HG03565 (cell line): ENCODE results near the gene PDE3A.

Source experiments
- ATAC-seq: cut with Tn5 transposase; IDR thresholded peaks from one replicate; pipeline ENCODE4 v1.9.1; 2021; ENCODE audit warnings: mild to moderate bottlenecking, moderate library complexity; ENCODE audit not compliant: unreplicated experiment

PDE3A gene

DNA sequence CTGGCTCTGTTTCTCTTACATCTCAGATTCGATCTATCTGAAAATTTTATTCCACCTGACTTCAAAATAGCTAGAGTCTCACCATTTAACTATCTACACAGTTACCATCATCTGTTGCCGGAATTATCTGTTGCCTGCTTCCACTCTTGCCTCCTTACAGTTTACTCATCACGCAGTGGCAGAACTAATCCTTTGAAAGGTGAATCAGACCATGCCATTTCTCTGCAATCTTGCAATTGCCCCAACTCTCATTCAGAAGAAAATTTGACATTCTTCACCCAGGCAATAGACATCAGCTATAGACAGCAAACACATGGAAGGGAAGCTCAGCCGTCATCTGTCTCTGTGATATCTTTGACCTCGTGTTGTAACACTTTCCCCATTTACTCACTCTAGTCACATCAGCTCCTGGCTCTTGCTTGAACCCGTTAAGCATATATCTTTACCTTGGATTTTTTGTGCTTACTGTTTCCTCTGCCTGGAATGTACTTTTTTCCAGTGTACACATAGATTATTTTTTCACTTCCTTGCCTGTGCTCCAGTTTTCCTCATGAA, 85.5 kb downstream of the PDE3A start:
- no peak for ATAC-seq

- no peak for ATAC-seq
Measured at GRCh38 chr12:20455001-20455706, 86.8 kb downstream of the PDE3A start.

GRCh38 chr12:20457582-20457981, 89.2 kb downstream of the PDE3A start:
- no peak for ATAC-seq

DNA sequence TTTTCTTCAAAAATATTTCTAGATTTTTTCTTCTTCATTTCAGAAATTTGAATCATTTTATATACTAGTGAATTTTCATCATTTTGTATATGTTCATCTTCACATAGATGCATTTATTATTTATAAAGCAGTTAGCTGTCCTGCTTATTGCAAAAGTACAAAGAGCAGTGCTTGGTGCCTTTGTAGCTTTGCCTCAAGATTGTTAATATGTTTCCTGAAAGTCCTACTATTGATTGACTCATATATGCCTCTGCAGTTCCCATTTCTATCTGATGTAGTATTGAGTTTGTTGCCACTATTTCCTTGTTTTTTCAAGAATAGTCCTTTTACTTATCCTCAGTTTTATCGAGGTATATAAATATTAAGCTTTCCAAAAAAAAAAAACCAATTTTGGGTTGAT, 89.7 kb downstream of the PDE3A start:
- ATAC-seq: no peak

- no peak for ATAC-seq
Measured at GRCh38 chr12:20459920-20460319, 91.6 kb downstream of the PDE3A start.

DNA sequence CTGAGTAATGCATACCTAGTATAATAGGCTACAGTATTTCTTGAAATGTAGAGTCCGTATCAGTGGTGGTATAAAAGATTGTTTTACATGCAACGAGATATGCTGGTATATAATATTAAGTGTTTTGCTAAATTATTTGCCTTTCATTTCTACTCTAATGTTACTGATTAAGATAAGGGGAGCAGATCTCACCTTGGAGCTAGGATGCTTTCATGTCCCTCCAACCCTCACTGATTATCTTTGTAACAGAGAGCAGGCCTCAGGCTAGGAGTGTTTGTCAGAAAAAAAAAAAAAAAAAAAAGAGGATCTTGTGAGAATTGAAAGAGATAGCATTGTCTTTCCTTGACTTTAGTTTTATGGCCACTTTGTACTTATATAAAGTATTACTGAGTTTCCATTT, 92.6 kb downstream of the PDE3A start:
- ATAC-seq: no peak

DNA sequence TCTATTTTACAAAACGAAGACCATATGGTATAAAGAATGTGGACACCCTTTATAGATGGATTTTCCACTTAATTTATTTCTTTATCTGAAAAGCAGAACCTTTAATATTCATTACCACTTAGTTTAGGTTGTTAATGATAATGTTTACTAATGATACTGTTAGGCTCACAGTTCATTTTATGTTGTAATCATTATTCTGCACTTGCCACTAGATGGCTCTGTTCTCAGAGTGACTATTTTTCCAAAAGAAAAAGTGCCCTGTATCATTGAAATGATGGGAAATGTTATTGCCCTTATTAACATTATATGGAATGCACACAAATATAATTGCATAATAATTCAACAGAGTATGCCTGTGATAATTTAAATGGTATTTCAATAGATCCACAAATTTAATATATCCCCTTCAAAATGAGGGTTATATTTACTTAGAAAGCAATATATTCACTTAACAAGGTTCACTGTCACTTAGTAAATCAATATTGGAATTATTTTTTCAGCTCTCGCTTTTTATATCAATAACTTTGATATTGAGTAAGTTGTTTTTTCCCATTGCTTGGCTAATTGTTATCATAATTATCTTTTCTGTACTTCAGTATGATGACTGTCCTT, 95.7 kb downstream of the PDE3A start:
- ATAC-seq: no peak

- ATAC-seq: no peak
Measured at GRCh38 chr12:20469300-20469699, 101.0 kb downstream of the PDE3A start.

DNA sequence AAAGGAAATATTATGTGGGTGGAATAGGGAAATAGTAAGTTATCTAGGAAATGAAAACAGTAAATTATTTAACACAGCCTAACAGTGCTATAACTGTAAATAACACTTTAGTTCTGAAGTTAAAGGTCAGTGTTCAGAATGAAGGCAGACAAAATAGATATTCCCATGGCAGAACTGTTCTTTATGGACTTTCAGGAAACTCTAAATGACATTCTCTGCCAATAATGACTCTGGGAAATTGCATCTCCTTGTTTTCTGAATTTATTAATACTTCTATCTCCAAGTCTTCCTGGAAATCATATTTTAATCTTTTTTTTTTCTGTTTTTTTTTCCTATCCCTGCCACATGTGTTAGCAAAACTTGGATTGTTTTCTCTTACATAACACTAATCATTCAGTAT, 101.4 kb downstream of the PDE3A start:
- ATAC-seq: no peak

DNA sequence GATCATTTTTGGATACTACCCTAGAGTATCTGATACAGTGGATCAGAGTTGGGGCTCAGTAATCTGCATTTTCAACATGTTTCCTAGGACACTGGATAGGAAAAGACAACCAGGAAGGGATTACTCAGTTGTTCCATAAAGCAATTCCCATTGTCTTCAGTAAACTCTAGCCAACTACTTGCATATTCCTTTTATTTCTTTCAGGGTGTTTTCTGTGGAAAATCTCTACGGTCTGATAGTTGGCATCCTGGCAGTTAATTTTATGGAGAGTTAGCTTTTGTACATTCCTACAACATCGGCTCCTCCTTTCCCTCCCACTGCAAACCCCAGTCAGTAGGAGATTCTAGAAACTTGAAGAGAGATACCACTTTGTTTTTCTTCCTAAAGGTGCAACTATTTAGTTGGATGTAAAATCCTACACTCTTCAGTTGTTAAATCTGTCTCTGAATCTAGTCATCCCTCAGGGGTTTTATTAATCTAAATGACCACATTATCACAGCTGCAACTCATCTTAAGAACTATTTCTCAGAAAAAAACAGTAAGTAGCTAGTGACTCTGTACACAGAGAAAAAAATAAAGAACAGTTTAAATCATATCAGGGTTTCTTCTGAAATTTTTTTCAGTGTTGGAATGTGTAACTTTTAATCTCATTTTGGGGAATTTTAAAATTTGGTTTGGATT, 103.9 kb downstream of the PDE3A start:
- ATAC-seq: no peak

- ATAC-seq: no peak
Measured at GRCh38 chr12:20473133-20473532, 104.8 kb downstream of the PDE3A start.

- ATAC-seq: no peak
Measured at GRCh38 chr12:20474016-20474415, 105.7 kb downstream of the PDE3A start.

DNA sequence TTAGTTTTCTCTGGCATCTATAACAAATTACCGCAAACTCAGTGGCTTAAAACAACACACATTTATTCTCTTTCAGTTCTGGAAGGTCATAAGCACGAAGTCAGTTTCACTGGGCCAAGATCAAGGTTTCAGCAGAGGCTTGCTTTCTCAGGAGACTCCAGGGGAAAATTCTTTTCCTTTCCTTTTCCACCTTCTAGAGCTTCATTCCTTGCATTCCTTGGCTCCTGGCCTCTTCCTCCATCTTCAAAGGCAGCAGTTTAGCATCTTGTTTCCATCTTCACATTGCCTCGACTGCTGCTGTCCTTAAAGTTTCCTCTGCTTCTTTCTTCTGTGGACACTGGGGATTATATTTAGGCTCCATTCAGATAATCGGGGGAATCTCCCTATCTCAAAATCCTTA, 106.1 kb downstream of the PDE3A start:
- no peak for ATAC-seq

DNA sequence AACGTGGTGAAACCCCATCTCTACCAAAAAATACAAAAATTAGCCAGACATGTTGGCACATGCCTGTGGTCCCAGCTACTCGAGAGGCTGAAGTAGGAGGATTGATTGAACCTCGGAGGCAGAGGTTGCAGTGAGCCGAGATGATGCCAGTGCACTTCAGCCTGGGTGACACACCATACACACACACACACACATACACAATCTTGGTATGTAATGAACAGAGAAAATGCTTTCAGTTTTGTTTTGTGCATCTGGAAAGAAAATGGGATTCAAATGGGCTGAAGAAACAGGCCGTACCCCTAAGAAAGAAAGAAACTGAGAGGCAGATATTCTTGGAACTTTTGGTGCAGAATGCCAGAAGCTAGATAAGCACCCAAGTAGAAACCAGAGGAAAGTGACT, 107.2 kb downstream of the PDE3A start:
- ATAC-seq: no peak

GRCh38 chr12:20476551-20476950, 108.2 kb downstream of the PDE3A start:
- ATAC-seq: no peak

- ATAC-seq: no peak
Measured at GRCh38 chr12:20477255-20477654, 108.9 kb downstream of the PDE3A start.

DNA sequence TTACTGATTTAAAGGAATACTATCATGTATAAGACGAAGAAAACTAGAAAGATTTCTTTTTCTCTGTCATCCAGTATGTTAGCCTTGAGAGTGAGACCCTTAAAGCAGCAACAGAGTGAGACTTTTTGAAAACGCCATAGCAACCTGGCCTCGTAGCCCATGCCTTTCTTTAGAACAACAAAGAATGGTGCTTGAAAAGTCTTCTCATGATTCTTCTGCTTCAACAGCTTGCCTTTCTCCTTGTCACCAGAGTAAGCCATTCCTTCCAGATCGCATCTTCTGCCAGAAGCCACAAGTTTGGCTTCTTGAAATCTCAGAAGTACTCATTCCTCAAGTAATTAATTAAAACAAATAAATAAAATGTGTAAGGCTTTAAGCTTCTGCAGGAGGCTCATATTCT, 109.3 kb downstream of the PDE3A start:
- ATAC-seq: no peak

- ATAC-seq: no peak
Measured at GRCh38 chr12:20482491-20483054, 114.2 kb downstream of the PDE3A start.

DNA sequence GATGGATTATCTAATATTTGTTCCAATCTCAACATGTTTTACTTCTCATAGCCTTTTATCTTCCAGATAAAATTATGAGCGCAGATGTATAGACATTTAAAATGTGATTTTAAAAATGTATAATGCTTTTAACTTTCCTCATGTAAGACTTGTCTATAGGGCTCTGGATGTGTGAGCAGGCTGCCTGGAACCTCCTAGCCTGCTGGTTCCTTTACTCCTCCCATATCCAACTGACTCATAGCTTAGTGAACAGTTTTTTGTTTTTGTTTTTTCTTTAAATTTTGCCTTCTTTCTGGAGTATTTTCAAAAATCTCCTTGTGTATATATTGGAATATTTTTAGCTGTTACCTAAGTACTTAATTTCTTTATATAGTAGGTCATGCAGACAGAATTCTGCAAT, 115.4 kb downstream of the PDE3A start:
- no peak for ATAC-seq

DNA sequence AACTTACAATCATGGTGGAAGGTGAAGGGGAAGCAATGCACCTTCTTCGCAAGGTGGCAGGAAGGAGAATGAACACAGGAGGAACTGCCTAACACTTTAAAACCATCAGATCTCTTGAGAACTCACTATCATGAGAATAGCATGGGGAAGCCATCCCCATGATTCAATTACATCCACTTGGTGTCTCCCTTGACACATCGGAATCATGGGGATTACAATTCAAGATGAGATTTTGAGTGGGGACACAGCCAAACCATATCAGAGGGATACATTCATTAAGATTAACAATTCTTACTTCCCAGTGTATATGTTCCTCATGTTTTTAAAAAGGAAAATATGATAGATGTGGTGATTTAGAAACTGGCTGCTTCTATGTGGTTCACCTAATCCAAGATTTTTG, 117.9 kb downstream of the PDE3A start:
- ATAC-seq: no peak

DNA sequence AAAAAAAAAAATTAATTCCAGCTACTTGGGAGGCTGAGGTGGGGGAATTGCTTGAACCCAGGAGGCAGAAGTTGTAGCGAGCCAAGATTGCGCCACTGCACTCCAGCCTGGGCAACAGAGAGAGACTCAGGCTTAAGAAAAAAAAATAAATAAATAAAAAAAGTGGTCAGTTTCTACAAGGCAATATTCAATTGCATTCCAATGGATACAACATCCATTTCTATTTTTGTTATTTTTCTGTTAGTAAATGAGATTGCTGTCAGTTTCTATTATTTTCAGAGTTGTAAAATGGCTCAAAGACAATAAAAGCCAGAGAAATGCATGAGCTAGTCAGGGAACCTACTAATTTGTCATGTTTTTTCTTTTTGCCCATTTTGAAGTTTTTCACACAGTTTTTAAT, 119.2 kb downstream of the PDE3A start:
- ATAC-seq: no peak

GRCh38 chr12:20489645-20490044, 121.3 kb downstream of the PDE3A start:
- ATAC-seq: no peak
